CD4-positive, CD25-positive, alpha-beta regulatory T cell (primary cell): Measurements from ENCODE around the gene CT47B1. TPM values are rescaled to one million over a fixed set of nuclear protein-coding genes. Genes with fewer than 3 reads are reported as not detected.

Experiments used
- ATAC-seq, 2 donors: fragments of 150-1000 bp; cut with Tn5 transposase; one replicate each; pipeline ENCODE4 v1.10.0; 2021; ENCODE audit warnings: low read depth in 2 of 2, moderate number of reproducible peaks in 2 of 2, moderate library complexity in 1 of 2
- DNase-seq, 3 donors: peaks; one replicate each; pipeline versions ENCODE4 v3.0.0 to v3.0.0-alpha.2; 2012 to 2022; ENCODE audit warnings: mixed read lengths in 1 of 3
- H3K27ac ChIP-seq: one replicate; pipeline ENCODE4 v1.7.0; 2013; ENCODE audit warnings: mild to moderate bottlenecking, low read length; ENCODE audit not compliant: insufficient read depth, poor library complexity, severe bottlenecking
- H3K27me3 ChIP-seq: one replicate; pipeline ENCODE4 v1.7.0; 2013; ENCODE audit warnings: low read length; ENCODE audit not compliant: control insufficient read depth, insufficient read depth
- H3K36me3 ChIP-seq: one replicate; pipeline ENCODE4 v1.7.0; 2013; ENCODE audit warnings: mild to moderate bottlenecking, low read length, moderate library complexity; ENCODE audit not compliant: control insufficient read depth, insufficient read depth
- H3K4me1 ChIP-seq: 2 replicates; pipeline ENCODE4 v1.7.0; 2013; ENCODE audit warnings: mild to moderate bottlenecking, low read length; ENCODE audit not compliant: insufficient read depth, control insufficient read depth, poor library complexity, severe bottlenecking
- H3K4me3 ChIP-seq: one replicate; pipeline ENCODE4 v1.7.0; 2013; ENCODE audit warnings: low read depth, mild to moderate bottlenecking, low read length, moderate library complexity
- H3K9me3 ChIP-seq, 2 experiments: 1 replicate in 1 of 2; 2 replicates in 1 of 2; pipeline ENCODE4 v1.7.0; 2013; ENCODE audit warnings: low read length in 2 of 2, mild to moderate bottlenecking in 1 of 2, moderate library complexity in 1 of 2; ENCODE audit not compliant: control insufficient read depth in 2 of 2
- H3K27ac Mint-ChIP-seq, 3 donors: one replicate each; pipeline ENCODE4 v1.8.0; 2020 to 2022; ENCODE audit warnings: mild to moderate bottlenecking in 3 of 3, mixed read lengths in 3 of 3, moderate library complexity in 2 of 3
- H3K27me3 Mint-ChIP-seq: one replicate; pipeline ENCODE4 v1.8.0; 2022; ENCODE audit warnings: mild to moderate bottlenecking, mixed read lengths
- H3K36me3 Mint-ChIP-seq: one replicate; pipeline ENCODE4 v1.8.0; 2020; ENCODE audit warnings: mixed read lengths
- H3K4me1 Mint-ChIP-seq, 4 donors: one replicate each; pipeline ENCODE4 v1.8.0; 2020 to 2022; ENCODE audit warnings: mixed read lengths in 4 of 4, mild to moderate bottlenecking in 1 of 4
- H3K4me3 Mint-ChIP-seq, 4 donors: one replicate each; pipeline ENCODE4 v1.8.0; 2020 to 2022; ENCODE audit warnings: mild to moderate bottlenecking in 4 of 4, mixed read lengths in 4 of 4, moderate library complexity in 3 of 4
- H3K9me3 Mint-ChIP-seq, 7 donors: one replicate each; pipeline ENCODE4 v1.8.0; 2020 to 2022; ENCODE audit warnings: mixed read lengths in 7 of 7, mild to moderate bottlenecking in 3 of 7, moderate library complexity in 2 of 7
- polyA plus RNA-seq, 4 donors: library from polyadenylated mRNA; unstranded; fragments of 300-500 nt; fragmentation: Illumina TruSeq; gene quantifications; one replicate each; pipeline ENCODE4 v1.2.3, GENCODE V29; 2021
- total RNA-seq: library from RNA; stranded (reverse); gene quantifications from one replicate; pipeline ENCODE4 v1.2.3, GENCODE V29; 2022

Gene CT47B1
- total and polyA plus RNA-seq, 5 donors from 2014 or later = not detected

GRCh38 chrX:120823556-120823955 lies 52.1 kb downstream of the CT47B1 start:
- Mint-ChIP-seq H3K9me3 (peaks cover 0 to 8% (median 0%) of the 10 kb centered on the region in 7 donors), H3K4me1 (no peaks in the 10 kb centered on the region), H3K27ac (no peak overlapping the region), H3K27me3 (peaks cover 6% of the 10 kb centered on the region), H3K36me3 (no peaks in the 10 kb centered on the region), H3K4me3 (no peak overlapping the region)
- no peak for DNase-seq
- H3K9me3 ChIP-seq = no peaks in the 10 kb centered on the region
- ATAC-seq = no peak
- H3K27ac ChIP-seq = no peak overlapping the region
- H3K27me3 ChIP-seq = no peaks in the 10 kb centered on the region
- H3K4me1 ChIP-seq = no peaks in the 10 kb centered on the region
- no peaks in the 10 kb centered on the region for H3K36me3 ChIP-seq
- no peak overlapping the region for H3K4me3 ChIP-seq

Other genes starting within 250 kb of the CT47B1 start
- 6.1 TPM for gene C1GALT1C1, start 245.8 kb downstream of the CT47B1 start, total RNA-seq
- gene C1GALT1C1, start 245.8 kb downstream of the CT47B1 start, polyA plus RNA-seq = 10 to 100 TPM; 27.9 to 44.2 (median 37.5) TPM
- gene CT47A11, start 61.3 kb upstream of the CT47B1 start, total RNA-seq = not detected
- not detected for gene CT47A11, start 61.3 kb upstream of the CT47B1 start, polyA plus RNA-seq
- gene CT47A10, start 66.2 kb upstream of the CT47B1 start, total RNA-seq = not detected
- gene CT47A10, start 66.2 kb upstream of the CT47B1 start, polyA plus RNA-seq = not detected
- not detected for gene CT47A9, start 71.0 kb upstream of the CT47B1 start, total RNA-seq
- not detected for gene CT47A9, start 71.0 kb upstream of the CT47B1 start, polyA plus RNA-seq
- not detected for gene CT47A8, start 75.9 kb upstream of the CT47B1 start, total RNA-seq
- not detected for gene CT47A8, start 75.9 kb upstream of the CT47B1 start, polyA plus RNA-seq
- gene CT47A7, start 80.7 kb upstream of the CT47B1 start, total RNA-seq = not detected
- not detected for gene CT47A7, start 80.7 kb upstream of the CT47B1 start, polyA plus RNA-seq
- not detected for gene CT47A6, start 85.6 kb upstream of the CT47B1 start, total RNA-seq
- gene CT47A6, start 85.6 kb upstream of the CT47B1 start, polyA plus RNA-seq = not detected
- not detected for gene CT47A5, start 90.5 kb upstream of the CT47B1 start, total RNA-seq
- gene CT47A5, start 90.5 kb upstream of the CT47B1 start, polyA plus RNA-seq = not detected
- gene CT47A4, start 95.3 kb upstream of the CT47B1 start, total RNA-seq = not detected
- not detected for gene CT47A4, start 95.3 kb upstream of the CT47B1 start, polyA plus RNA-seq
- gene CT47A3, start 100.2 kb upstream of the CT47B1 start, total RNA-seq = not detected
- gene CT47A3, start 100.2 kb upstream of the CT47B1 start, polyA plus RNA-seq = not detected
- not detected for gene CT47A2, start 105.1 kb upstream of the CT47B1 start, total RNA-seq
- gene CT47A2, start 105.1 kb upstream of the CT47B1 start, polyA plus RNA-seq = not detected
- gene CT47A1, start 109.9 kb upstream of the CT47B1 start, total RNA-seq = not detected
- not detected for gene CT47A1, start 109.9 kb upstream of the CT47B1 start, polyA plus RNA-seq
- gene GLUD2, start 171.7 kb upstream of the CT47B1 start, total RNA-seq = 0.32 TPM
- gene GLUD2, start 171.7 kb upstream of the CT47B1 start, polyA plus RNA-seq = 1 to 10 TPM in 1 of 4 donors, under 1 TPM in 3; 0.43 to 1.1 (median 0.51) TPM